HEK293 (cell line): Measurements from ENCODE around the gene ITPR3.

Experiments used
- ATF2 ChIP-seq: fragments of 450-650 bp; formaldehyde crosslinking; IDR thresholded peaks from 2 replicates; pipeline ENCODE4 v1.5.1; 2016; ENCODE audit warnings: missing biosample characterization, missing genetic modification characterization, low read depth
- EGR2 ChIP-seq: fragments of 450-650 bp; formaldehyde crosslinking; IDR thresholded peaks from 2 replicates; pipeline ENCODE4 v1.5.1; 2016; ENCODE audit warnings: low read depth, missing biosample characterization, missing genetic modification characterization
- GLIS1 ChIP-seq: fragments of 450-650 bp; formaldehyde crosslinking; IDR thresholded peaks from 2 replicates; pipeline ENCODE4 v1.5.1; 2016; ENCODE audit warnings: missing biosample characterization, missing genetic modification characterization
- HOXD13 ChIP-seq: sonication (generic); formaldehyde crosslinking; IDR thresholded peaks from 2 replicates; pipeline ENCODE4 v1.8.0; 2022; ENCODE audit warnings: missing genetic modification reagents, borderline replicate concordance
- KLF1 ChIP-seq: fragments of 450-650 bp; formaldehyde crosslinking; IDR thresholded peaks from 2 replicates; pipeline ENCODE4 v1.5.1; 2016; ENCODE audit warnings: missing biosample characterization, missing genetic modification characterization
- PBX3 ChIP-seq: sonication (generic); formaldehyde crosslinking; IDR thresholded peaks from 2 replicates; pipeline ENCODE4 v1.8.1; 2022; ENCODE audit warnings: mild to moderate bottlenecking, moderate library complexity, missing genetic modification reagents
- ZBTB44 ChIP-seq: fragments of 450-650 bp; IDR thresholded peaks from 2 replicates; pipeline ENCODE4 v1.5.1; 2018; ENCODE audit warnings: missing biosample characterization, mild to moderate bottlenecking, missing genetic modification characterization
- ZBTB8A ChIP-seq: fragments of 450-650 bp; formaldehyde crosslinking; IDR thresholded peaks from 2 replicates; pipeline ENCODE4 v1.5.1; 2016; ENCODE audit warnings: missing biosample characterization, missing genetic modification characterization
- ZIC2 ChIP-seq: fragments of 450-650 bp; formaldehyde crosslinking; IDR thresholded peaks from 2 replicates; pipeline ENCODE4 v1.5.1; 2016; ENCODE audit warnings: missing biosample characterization, missing genetic modification characterization
- ZNF112 ChIP-seq: fragments of 450-650 bp; formaldehyde crosslinking; IDR thresholded peaks from 2 replicates; pipeline ENCODE4 v1.5.0; 2017; ENCODE audit warnings: missing biosample characterization, missing genetic modification characterization
- ZNF169 ChIP-seq: fragments of 450-650 bp; formaldehyde crosslinking; IDR thresholded peaks from 2 replicates; pipeline ENCODE4 v1.5.1; 2016; ENCODE audit warnings: missing biosample characterization, missing genetic modification characterization
- ZNF214 ChIP-seq: fragments of 450-650 bp; formaldehyde crosslinking; IDR thresholded peaks from 2 replicates; pipeline ENCODE4 v1.5.1; 2017; ENCODE audit warnings: missing biosample characterization, mild to moderate bottlenecking, missing genetic modification characterization, borderline replicate concordance
- ZNF223 ChIP-seq: fragments of 450-650 bp; formaldehyde crosslinking; IDR thresholded peaks from 2 replicates; pipeline ENCODE4 v1.5.1; 2016; ENCODE audit warnings: missing biosample characterization, missing genetic modification characterization
- ZNF239 ChIP-seq: fragments of 450-650 bp; formaldehyde crosslinking; IDR thresholded peaks from 2 replicates; pipeline ENCODE4 v1.5.1; 2016; ENCODE audit warnings: missing biosample characterization, missing genetic modification characterization
- ZNF311 ChIP-seq: fragments of 450-650 bp; formaldehyde crosslinking; IDR thresholded peaks from 2 replicates; pipeline ENCODE4 v1.5.1; 2017; ENCODE audit warnings: missing biosample characterization, missing genetic modification characterization, borderline replicate concordance
- ZNF324 ChIP-seq: fragments of 450-650 bp; formaldehyde crosslinking; IDR thresholded peaks from 2 replicates; pipeline ENCODE4 v1.5.1; 2016; ENCODE audit warnings: missing biosample characterization, missing genetic modification characterization
- ZNF335 ChIP-seq: fragments of 450-650 bp; formaldehyde crosslinking; conservative IDR thresholded peaks from 2 replicates; pipeline ENCODE4 v1.5.1; 2016; ENCODE audit warnings: missing biosample characterization, missing genetic modification characterization
- ZNF350 ChIP-seq: fragments of 450-650 bp; formaldehyde crosslinking; IDR thresholded peaks from 2 replicates; pipeline ENCODE4 v1.5.0; 2017; ENCODE audit warnings: missing biosample characterization, mild to moderate bottlenecking, missing genetic modification characterization
- ZNF398 ChIP-seq: fragments of 450-650 bp; formaldehyde crosslinking; IDR thresholded peaks from 2 replicates; pipeline ENCODE4 v1.5.1; 2017; ENCODE audit warnings: missing biosample characterization, missing genetic modification characterization
- ZNF449 ChIP-seq: fragments of 450-650 bp; formaldehyde crosslinking; IDR thresholded peaks from 2 replicates; pipeline ENCODE4 v1.5.1; 2017; ENCODE audit warnings: missing biosample characterization, mild to moderate bottlenecking, missing genetic modification characterization, moderate library complexity
- ZNF529 ChIP-seq: fragments of 450-650 bp; formaldehyde crosslinking; IDR thresholded peaks from 2 replicates; pipeline ENCODE4 v1.5.1; 2017; ENCODE audit warnings: missing genetic modification characterization, missing biosample characterization; ENCODE audit not compliant: insufficient replicate concordance
- ZNF596 ChIP-seq: fragments of 450-650 bp; IDR thresholded peaks from 2 replicates; pipeline ENCODE4 v1.5.0; 2018; ENCODE audit warnings: missing biosample characterization, mild to moderate bottlenecking, missing genetic modification characterization, moderate library complexity
- ZNF621 ChIP-seq: fragments of 450-650 bp; formaldehyde crosslinking; IDR thresholded peaks from 2 replicates; pipeline ENCODE4 v1.5.1; 2017; ENCODE audit warnings: missing biosample characterization, missing genetic modification characterization
- ZNF624 ChIP-seq: fragments of 450-650 bp; formaldehyde crosslinking; IDR thresholded peaks from 2 replicates; pipeline ENCODE4 v1.5.1; 2017; ENCODE audit warnings: missing biosample characterization, missing genetic modification characterization
- ZNF692 ChIP-seq: fragments of 450-650 bp; formaldehyde crosslinking; IDR thresholded peaks from 2 replicates; pipeline ENCODE4 v1.5.1; 2016; ENCODE audit warnings: missing biosample characterization, missing genetic modification characterization
- ZXDB ChIP-seq: fragments of 450-650 bp; formaldehyde crosslinking; IDR thresholded peaks from 2 replicates; pipeline ENCODE4 v1.5.1; 2016; ENCODE audit warnings: missing biosample characterization, missing genetic modification characterization
- TF ChIP-seq, protein P1 (sequence below): fragments of 450-650 bp; formaldehyde crosslinking; IDR thresholded peaks from 2 replicates; pipeline ENCODE4 v1.5.1; 2016; ENCODE audit warnings: missing biosample characterization, missing genetic modification characterization

Gene ITPR3

DNA sequence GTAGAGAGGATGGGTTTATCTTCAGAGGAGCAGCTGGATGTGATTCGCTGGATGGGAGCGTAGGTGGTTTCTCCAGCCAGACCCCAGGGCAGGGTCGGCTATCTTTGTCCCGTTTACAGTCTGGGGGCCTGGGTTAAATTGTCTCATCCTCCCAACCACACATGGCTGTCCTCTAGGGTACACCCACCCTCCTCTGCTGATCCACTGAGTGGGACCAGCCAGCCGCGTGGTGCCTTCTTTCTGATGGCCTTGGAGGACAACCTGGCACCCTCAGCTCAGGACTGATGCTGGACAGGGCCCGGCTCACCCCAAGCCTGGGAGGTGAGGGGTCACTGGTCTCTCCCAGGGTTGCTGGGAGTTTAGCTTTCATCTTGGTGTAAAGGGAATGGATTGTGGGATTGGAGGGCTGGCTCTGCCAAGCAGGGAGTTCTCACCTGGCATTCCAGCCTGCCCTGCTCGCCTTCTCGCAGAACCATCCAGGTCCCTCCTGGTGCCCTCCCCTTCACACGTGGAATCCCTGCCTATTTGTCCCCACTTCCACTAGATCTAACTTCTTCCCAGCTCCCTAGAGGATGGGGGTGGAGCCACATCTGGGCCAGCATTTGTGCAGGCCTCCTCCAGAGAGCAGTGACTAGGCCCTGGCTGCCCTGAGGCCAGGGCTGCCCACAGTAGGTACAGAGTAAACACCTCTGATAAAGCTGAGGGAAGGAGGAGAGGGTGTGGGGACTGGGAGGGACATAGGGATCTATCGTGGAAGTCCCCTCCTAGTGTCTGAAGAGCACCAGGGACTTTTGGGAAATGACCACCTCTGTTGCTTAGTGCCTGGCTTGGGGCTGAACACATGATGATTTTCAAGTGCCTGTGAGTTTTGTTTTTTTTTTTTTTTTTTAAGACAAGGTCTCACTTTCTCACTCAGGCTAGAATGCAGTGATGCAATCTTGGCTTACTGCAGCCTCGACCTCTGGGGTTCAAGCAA is 1.6 kb downstream of the ITPR3 start (continued):
- TF ChIP-seq ZNF398 (tag by site-specific recombination) (peak; percentile 19; the same call in 1 of the 2 replicates), PBX3 (CRISPR knock-in tag) (no peak), ZNF169 (tag by site-specific recombination) (no peak), HOXD13 (CRISPR knock-in tag) (no peak), ZNF223 (tag by site-specific recombination) (no peak), ZNF449 (tag by site-specific recombination) (no peak), ZNF529 (tag by site-specific recombination) (no peak), ZXDB (tag by site-specific recombination) (no peak), ZNF350 (tag by site-specific recombination) (no peak), ZNF624 (tag by site-specific recombination) (no peak), ZBTB8A (tag by site-specific recombination) (peak; percentile 59), ZNF112 (no peak), ATF2 (tag by site-specific recombination) (no peak), ZNF621 (tag by site-specific recombination) (no peak), ZNF324 (tag by site-specific recombination) (no peak), ZNF596 (tag by site-specific recombination) (no peak), ZNF692 (tag by site-specific recombination) (no peak), ZNF214 (no peak), ZIC2 (tag by site-specific recombination) (no peak; the same call in 1 of the 2 replicates), ZBTB44 (no peak), ZNF311 (tag by site-specific recombination) (no peak), GLIS1 (tag by site-specific recombination) (peak; percentile 67), ZNF335 (tag by site-specific recombination) (peak; percentile 20; the same call in 1 of the 2 replicates), EGR2 (0 out of 2 replicates have a peak, but pooled peaks have one; percentile 23), KLF1 (tag by site-specific recombination) (peak; percentile 75), ZNF239 (tag by site-specific recombination) (no peak)
- TF ChIP-seq, protein P1, sequence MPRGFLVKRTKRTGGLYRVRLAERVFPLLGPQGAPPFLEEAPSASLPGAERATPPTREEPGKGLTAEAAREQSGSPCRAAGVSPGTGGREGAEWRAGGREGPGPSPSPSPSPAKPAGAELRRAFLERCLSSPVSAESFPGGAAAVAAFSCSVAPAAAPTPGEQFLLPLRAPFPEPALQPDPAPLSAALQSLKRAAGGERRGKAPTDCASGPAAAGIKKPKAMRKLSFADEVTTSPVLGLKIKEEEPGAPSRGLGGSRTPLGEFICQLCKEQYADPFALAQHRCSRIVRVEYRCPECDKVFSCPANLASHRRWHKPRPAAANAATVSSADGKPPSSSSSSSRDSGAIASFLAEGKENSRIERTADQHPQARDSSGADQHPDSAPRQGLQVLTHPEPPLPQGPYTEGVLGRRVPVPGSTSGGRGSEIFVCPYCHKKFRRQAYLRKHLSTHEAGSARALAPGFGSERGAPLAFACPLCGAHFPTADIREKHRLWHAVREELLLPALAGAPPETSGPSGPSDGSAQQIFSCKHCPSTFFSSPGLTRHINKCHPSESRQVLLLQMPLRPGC (tag by site-specific recombination) = no peak
